Mesenchymal stem cell (in vitro differentiated cells and primary cell): ENCODE data around the gene CHCHD5.

Experiments
- DNase-seq: peaks from one replicate; pipeline ENCODE4 v3.0.0-alpha.2; 2013
- H2AFZ ChIP-seq: one replicate; pipeline ENCODE4 v1.6.1; 2013; ENCODE audit warnings: low read depth, mild to moderate bottlenecking, control low read depth, inconsistent platforms, low read length, moderate library complexity
- H2AK5ac ChIP-seq: 2 replicates; pipeline ENCODE4 v1.6.1; 2013; ENCODE audit warnings: low read length, moderate library complexity, mild to moderate bottlenecking, inconsistent platforms; ENCODE audit not compliant: severe bottlenecking
- H2BK120ac ChIP-seq: one replicate; pipeline ENCODE4 v1.6.1; 2013; ENCODE audit warnings: low read depth, mild to moderate bottlenecking, inconsistent platforms, low read length, moderate library complexity
- H2BK12ac ChIP-seq, 2 experiments: one replicate each; pipeline ENCODE4 v1.6.1; 2013; ENCODE audit warnings: inconsistent platforms in 2 of 2, low read length in 2 of 2, mild to moderate bottlenecking in 2 of 2, moderate library complexity in 2 of 2, control low read depth in 1 of 2
- H2BK15ac ChIP-seq: one replicate; pipeline ENCODE4 v1.6.1; 2013; ENCODE audit warnings: mild to moderate bottlenecking, low read depth, inconsistent platforms; ENCODE audit not compliant: poor library complexity, severe bottlenecking
- H2BK5ac ChIP-seq: 2 replicates; pipeline ENCODE4 v1.6.1; 2013; ENCODE audit warnings: low read depth, mild to moderate bottlenecking, low read length, control low read depth, inconsistent platforms; ENCODE audit not compliant: poor library complexity, severe bottlenecking
- H3K14ac ChIP-seq, 2 experiments: one replicate each; pipeline ENCODE4 v1.6.1; 2013; ENCODE audit warnings: inconsistent platforms in 2 of 2, low read length in 2 of 2, control low read depth in 1 of 2, mild to moderate bottlenecking in 1 of 2, moderate library complexity in 1 of 2
- H3K18ac ChIP-seq, 2 experiments: one replicate each; pipeline ENCODE4 v1.6.1; 2013; ENCODE audit warnings: inconsistent platforms in 2 of 2, low read length in 2 of 2, control low read depth in 1 of 2, low read depth in 1 of 2, mild to moderate bottlenecking in 1 of 2
- H3K23ac ChIP-seq, 2 experiments: one replicate each; pipeline ENCODE4 v1.6.1; 2013; ENCODE audit warnings: inconsistent platforms in 2 of 2, low read length in 2 of 2, mild to moderate bottlenecking in 2 of 2, moderate library complexity in 2 of 2, control low read depth in 1 of 2
- H3K27ac ChIP-seq: 2 replicates; pipeline ENCODE4 v1.5.1; 2013; ENCODE audit warnings: mild to moderate bottlenecking, moderate library complexity, low read length, control low read depth, inconsistent platforms; ENCODE audit not compliant: poor library complexity, severe bottlenecking
- H3K27me3 ChIP-seq, 2 experiments: 2 replicates each; pipeline versions ENCODE4 v1.6.1 to v1.7.0; 2013; ENCODE audit warnings: low read length in 2 of 2, mild to moderate bottlenecking in 2 of 2, moderate library complexity in 2 of 2, control low read depth in 1 of 2, inconsistent platforms in 1 of 2; ENCODE audit not compliant: control insufficient read depth in 1 of 2, insufficient read depth in 1 of 2
- H3K36me3 ChIP-seq, 2 experiments: 2 replicates each; pipeline versions ENCODE4 v1.6.1 to v1.7.0; 2013; ENCODE audit warnings: low read length in 2 of 2, control low read depth in 1 of 2, inconsistent platforms in 1 of 2, low read depth in 1 of 2, mild to moderate bottlenecking in 1 of 2; ENCODE audit not compliant: insufficient read depth in 2 of 2, control insufficient read depth in 1 of 2
- H3K4ac ChIP-seq, 2 experiments: one replicate each; pipeline ENCODE4 v1.6.1; 2013; ENCODE audit warnings: inconsistent platforms in 2 of 2, low read length in 2 of 2, mild to moderate bottlenecking in 2 of 2, moderate library complexity in 2 of 2, control low read depth in 1 of 2, low read depth in 1 of 2
- H3K4me1 ChIP-seq: 2 replicates; pipeline ENCODE4 v1.6.1; 2013; ENCODE audit warnings: low read depth, low read length, control low read depth; ENCODE audit not compliant: control insufficient read depth, insufficient read depth
- H3K4me2 ChIP-seq: 2 replicates; pipeline ENCODE4 v1.6.1; 2013; ENCODE audit warnings: low read length, mild to moderate bottlenecking, inconsistent platforms; ENCODE audit not compliant: poor library complexity, severe bottlenecking
- H3K4me3 ChIP-seq, 2 experiments: 2 replicates each; pipeline versions ENCODE4 v1.5.1 to v1.7.0; 2013; ENCODE audit warnings: low read length in 2 of 2, mild to moderate bottlenecking in 2 of 2, control low read depth in 1 of 2, low read depth in 1 of 2; ENCODE audit not compliant: insufficient read depth in 1 of 2
- H3K79me1 ChIP-seq: replicated peaks from 2 replicates; pipeline ENCODE4 v1.6.1; 2013; ENCODE audit warnings: mild to moderate bottlenecking, control low read depth, low read length, inconsistent platforms; ENCODE audit not compliant: poor library complexity, severe bottlenecking
- H3K9ac ChIP-seq: 2 replicates; pipeline ENCODE4 v1.7.0; 2013; ENCODE audit warnings: mild to moderate bottlenecking, low read length, moderate library complexity
- H3K9me3 ChIP-seq: 2 replicates; pipeline ENCODE4 v1.7.0; 2013; ENCODE audit warnings: mild to moderate bottlenecking, low read length; ENCODE audit not compliant: control insufficient read depth
- H4K8ac ChIP-seq: one replicate; pipeline ENCODE4 v1.6.1; 2013; ENCODE audit warnings: inconsistent platforms, mild to moderate bottlenecking, low read length, moderate library complexity
- H4K91ac ChIP-seq: one replicate; pipeline ENCODE4 v1.6.1; 2013; ENCODE audit warnings: mild to moderate bottlenecking, low read length, inconsistent platforms
- WGBS: methylation state at CpG from one replicate; pipeline ENCODE4 v1.1.7; 2013; ENCODE audit warnings: mixed read lengths; 5-methylcytosine and 5-hydroxymethylcytosine counted together

CHCHD5 gene

DNA sequence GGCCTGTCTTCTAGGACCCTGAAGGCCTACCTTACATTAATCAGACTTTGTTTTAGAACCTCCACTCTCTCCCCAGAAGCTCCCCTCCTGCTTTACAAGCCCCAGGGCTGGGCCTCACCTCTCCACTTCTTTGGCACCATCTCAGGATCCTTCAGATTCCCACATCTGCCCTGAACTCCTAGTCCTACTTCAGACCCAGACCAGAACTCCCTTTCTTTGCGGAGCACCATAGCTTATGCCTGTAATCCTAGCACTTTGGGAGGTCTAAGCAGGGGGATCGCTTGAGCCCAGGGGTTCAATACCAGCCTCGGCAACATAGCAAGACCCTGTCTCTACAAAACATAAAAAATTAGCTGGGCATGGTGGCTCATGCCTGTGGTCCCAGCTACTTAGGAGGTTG lies 991 bp downstream of the CHCHD5 start:
- Histone ChIP-seq H3K23ac (no peak overlapping the region), H3K18ac (peak overlapping the region in 1 of 2 experiments; percentile 97), H3K4me1 (peaks cover 20% of the 10 kb centered on the region), H2AFZ (no peak overlapping the region), H4K91ac (no peak overlapping the region), H2BK5ac (no peak overlapping the region), H2BK120ac (no peak overlapping the region), H3K4me2 (peak overlapping the region; percentile 73), H2AK5ac (peak overlapping the region; percentile 97), H2BK12ac (no peak overlapping the region), H3K9me3 (no peaks in the 10 kb centered on the region), H3K9ac (peak overlapping the region; percentile 97), H3K79me1 (peaks cover 30% of the 10 kb centered on the region), H3K14ac (no peak overlapping the region), H2BK15ac (no peak overlapping the region), H3K36me3 (peaks cover 21 to 34% of the 10 kb centered on the region in 2 experiments), H3K27me3 (no peaks in the 10 kb centered on the region), H4K8ac (peak overlapping the region; percentile 93), H3K27ac (no peak overlapping the region), H3K4me3 (peak overlapping the region in 1 of 2 experiments; percentile 94), H3K4ac (peak overlapping the region; percentile 69 to 91)
- no peak for DNase-seq
- 96% methylated on average over 3 of the region's 3 CpGs for WGBS

DNA sequence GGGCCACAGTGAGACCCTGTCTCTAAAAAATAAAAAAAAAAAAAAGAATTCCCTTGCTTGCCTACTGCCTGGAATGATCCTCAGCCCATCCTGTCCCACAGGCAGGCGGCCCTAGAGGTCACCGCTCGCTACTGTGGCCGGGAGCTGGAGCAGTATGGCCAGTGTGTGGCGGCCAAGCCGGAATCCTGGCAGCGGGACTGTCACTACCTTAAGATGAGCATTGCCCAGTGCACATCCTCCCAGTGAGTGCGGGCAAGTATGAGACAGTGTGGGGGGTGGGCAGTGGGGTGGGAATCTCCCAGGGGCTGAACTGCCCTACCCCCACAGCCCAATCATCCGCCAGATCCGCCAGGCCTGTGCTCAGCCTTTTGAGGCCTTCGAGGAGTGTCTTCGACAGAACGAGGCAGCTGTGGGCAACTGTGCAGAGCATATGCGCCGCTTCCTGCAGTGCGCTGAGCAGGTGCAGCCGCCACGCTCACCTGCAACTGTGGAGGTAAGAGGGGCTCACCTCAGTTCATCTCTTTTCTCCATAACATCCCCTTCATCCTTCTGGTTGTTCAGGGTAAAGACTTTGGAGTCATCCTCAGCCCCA lies 1.6 kb downstream of the CHCHD5 start:
- Histone ChIP-seq H3K27ac (no peak overlapping the region), H3K4ac (no peak overlapping the region), H2BK5ac (no peak overlapping the region), H4K91ac (no peak overlapping the region), H3K9me3 (no peaks in the 10 kb centered on the region), H4K8ac (no peak overlapping the region), H3K4me2 (no peak overlapping the region), H2BK12ac (peak overlapping the region in 1 of 2 experiments; percentile 29), H3K9ac (no peak overlapping the region), H3K14ac (no peak overlapping the region), H2AK5ac (no peak overlapping the region), H3K79me1 (peaks cover 30% of the 10 kb centered on the region), H2AFZ (no peak overlapping the region), H3K4me3 (peak overlapping the region in 1 of 2 experiments; percentile 94), H3K36me3 (peaks cover 21 to 40% of the 10 kb centered on the region in 2 experiments), H3K18ac (no peak overlapping the region), H3K23ac (no peak overlapping the region), H3K27me3 (no peaks in the 10 kb centered on the region), H3K4me1 (peaks cover 20% of the 10 kb centered on the region), H2BK120ac (no peak overlapping the region), H2BK15ac (no peak overlapping the region)
- no peak for DNase-seq
- WGBS, result 95% methylated on average over 18 of the region's 18 CpGs

DNA sequence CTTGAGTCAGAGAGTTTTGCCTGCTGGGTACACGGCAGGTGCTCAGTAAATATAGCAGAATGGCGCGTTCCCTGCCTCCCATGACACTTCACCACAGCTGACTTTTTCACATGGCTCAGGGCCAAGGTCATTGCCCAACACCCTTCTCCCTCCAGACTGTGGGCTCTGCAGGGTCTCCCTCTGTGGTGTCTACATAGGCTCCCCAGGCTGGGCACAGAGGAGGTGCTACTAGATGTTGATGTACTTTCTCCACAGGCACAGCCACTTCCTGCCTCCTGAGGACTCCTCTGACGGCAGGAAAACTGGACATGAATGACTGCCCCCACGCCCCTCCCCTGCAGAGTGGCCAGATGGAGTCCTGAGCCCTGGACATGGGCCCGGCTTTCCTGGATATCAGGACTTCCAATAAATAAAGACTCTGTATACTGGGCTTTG lies 4.2 kb downstream of the CHCHD5 start:
- no peaks in the 10 kb centered on the region for H3K9me3 ChIP-seq
- H3K23ac ChIP-seq, result no peak overlapping the region
- H3K4me1 ChIP-seq, result peaks cover 17% of the 10 kb centered on the region
- H3K4me3 ChIP-seq, result no peak overlapping the region
- no peak for DNase-seq
- H3K18ac ChIP-seq, result no peak overlapping the region
- no peak overlapping the region for H2BK5ac ChIP-seq
- H3K4me2 ChIP-seq, result no peak overlapping the region
- no peak overlapping the region for H2BK120ac ChIP-seq
- no peak overlapping the region for H4K91ac ChIP-seq
- no peak overlapping the region for H3K4ac ChIP-seq
- no peaks in the 10 kb centered on the region for H3K27me3 ChIP-seq
- peaks cover 21 to 42% of the 10 kb centered on the region in 2 experiments for H3K36me3 ChIP-seq
- H2BK15ac ChIP-seq, result peak overlapping the region; percentile 46
- no peak overlapping the region for H4K8ac ChIP-seq
- no peak overlapping the region for H3K27ac ChIP-seq
- no peak overlapping the region for H2BK12ac ChIP-seq
- H3K79me1 ChIP-seq, result peaks cover 26% of the 10 kb centered on the region
- H3K9ac ChIP-seq, result no peak overlapping the region
- H3K14ac ChIP-seq, result no peak overlapping the region
- no peak overlapping the region for H2AFZ ChIP-seq
- H2AK5ac ChIP-seq, result no peak overlapping the region
- 90% methylated on average over 6 of the region's 6 CpGs for WGBS

DNA sequence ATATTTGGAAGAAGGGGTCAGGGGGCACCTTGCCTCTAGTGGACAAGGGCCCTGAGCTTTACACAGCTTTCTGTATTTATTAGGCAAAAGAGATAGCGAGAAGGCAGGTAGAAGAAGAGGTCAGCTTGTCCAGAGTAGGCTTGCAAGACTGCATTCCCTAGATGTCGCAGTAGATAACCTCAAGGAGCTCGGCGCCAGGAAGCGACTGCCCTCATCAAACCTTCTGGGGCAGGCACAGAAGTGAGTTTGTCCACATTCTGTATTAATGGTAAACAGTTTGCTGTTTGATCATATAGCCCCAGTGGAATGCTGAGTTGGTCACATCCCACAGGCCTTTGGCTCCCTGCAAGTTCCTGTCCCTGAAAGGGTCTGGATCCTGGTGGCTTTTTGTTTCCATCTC lies 7.0 kb downstream of the CHCHD5 start:
- Histone ChIP-seq H3K18ac (no peak overlapping the region), H3K27me3 (no peaks in the 10 kb centered on the region), H3K36me3 (peaks cover 14 to 38% of the 10 kb centered on the region in 2 experiments), H2BK5ac (no peak overlapping the region), H2BK120ac (no peak overlapping the region), H3K79me1 (peaks cover 13% of the 10 kb centered on the region), H3K4me3 (no peak overlapping the region), H4K91ac (no peak overlapping the region), H2BK15ac (no peak overlapping the region), H4K8ac (no peak overlapping the region), H3K14ac (no peak overlapping the region), H3K9me3 (no peaks in the 10 kb centered on the region), H3K27ac (no peak overlapping the region), H3K23ac (no peak overlapping the region), H3K4ac (no peak overlapping the region), H3K9ac (no peak overlapping the region), H3K4me2 (no peak overlapping the region), H2BK12ac (no peak overlapping the region), H3K4me1 (peaks cover 7% of the 10 kb centered on the region), H2AK5ac (no peak overlapping the region), H2AFZ (no peak overlapping the region)
- no peak for DNase-seq
- WGBS, result 90% methylated on average over 5 of the region's 5 CpGs
